ENCODE measurements around the gene KLF3.

Gene KLF3

GRCh38 chr4:38674258-38675144 is 10.5 kb downstream of the KLF3 start:
- ATAC-seq (no peak), DNase-seq (no peak)

GRCh38 chr4:38675146-38676121 is 11.4 kb downstream of the KLF3 start:
- DNase-seq (peak; percentile 86), ATAC-seq (peak; percentile 62)

GRCh38 chr4:38676986-38677385 is 13.0 kb downstream of the KLF3 start:
- DNase-seq = no peak
- ATAC-seq = no peak

GRCh38 chr4:38677441-38677840 is 13.4 kb downstream of the KLF3 start:
- DNase-seq = no peak
- ATAC-seq = peak; percentile 31

- no peak for DNase-seq
These were observed 14.1 kb downstream of the KLF3 start for GRCh38 chr4:38678078-38678477.

GRCh38 chr4:38679921-38680320 is 15.9 kb downstream of the KLF3 start:
- ATAC-seq (no peak), DNase-seq (no peak)

More at GRCh38 chr4:38678078-38678477, 14.1 kb downstream of the KLF3 start:
- peak; percentile 12 for ATAC-seq

GRCh38 chr4:38681281-38681991 is 17.4 kb downstream of the KLF3 start:
- no peak for ATAC-seq
- no peak for DNase-seq

GRCh38 chr4:38682336-38682735 is 18.3 kb downstream of the KLF3 start:
- ATAC-seq (no peak), DNase-seq (no peak)

GRCh38 chr4:38683276-38683675 is 19.3 kb downstream of the KLF3 start:
- DNase-seq = no peak

GRCh38 chr4:38684271-38684670 is 20.3 kb downstream of the KLF3 start:
- DNase-seq = no peak
- peak; percentile 56 for ATAC-seq

More at GRCh38 chr4:38683276-38683675, 19.3 kb downstream of the KLF3 start:
- no peak for ATAC-seq

GRCh38 chr4:38684951-38685844 is 21.2 kb downstream of the KLF3 start:
- DNase-seq (no peak), ATAC-seq (no peak)

GRCh38 chr4:38686682-38687081 is 22.7 kb downstream of the KLF3 start:
- no peak for DNase-seq
- ATAC-seq = no peak

GRCh38 chr4:38687571-38688011 is 23.6 kb downstream of the KLF3 start:
- DNase-seq = no peak
- peak; percentile 93 for ATAC-seq

- DNase-seq = no peak
- no peak for ATAC-seq
These were observed 24.8 kb downstream of the KLF3 start for GRCh38 chr4:38688676-38689355.

- DNase-seq (no peak), ATAC-seq (no peak)
These were observed 27.4 kb downstream of the KLF3 start for GRCh38 chr4:38691251-38692008.

- ATAC-seq = no peak
These were observed 28.4 kb downstream of the KLF3 start for GRCh38 chr4:38692421-38692820.

GRCh38 chr4:38693569-38693968 is 29.6 kb downstream of the KLF3 start:
- no peak for ATAC-seq
- no peak for DNase-seq

More at GRCh38 chr4:38692421-38692820, 28.4 kb downstream of the KLF3 start:
- no peak for DNase-seq

GRCh38 chr4:38694330-38694729 is 30.3 kb downstream of the KLF3 start:
- ATAC-seq (no peak), DNase-seq (no peak)

- ATAC-seq (no peak), DNase-seq (no peak)
These were observed 31.8 kb downstream of the KLF3 start for GRCh38 chr4:38695809-38696208.

- DNase-seq (no peak), ATAC-seq (no peak)
These were observed 32.7 kb downstream of the KLF3 start for GRCh38 chr4:38696697-38697096.

Measured in stimulated activated naive CD8-positive, alpha-beta T cell treated with anti-CD3 and anti-CD28 coated beads, Interleukin-15, Interleukin-2, amounts not matched to agents 100 U/mL and 50 U/mL, for 24 hours (primary cell).